Hematopoietic multipotent progenitor cell treated with erythropoietin and hydrocortisone succinate and interleukin-3 and kit ligand, for 15 days (in vitro differentiated cells): ENCODE measurements around the gene TARBP2.

Experiments
- DNase-seq: peaks from one replicate; pipeline ENCODE4 v3.0.0-alpha.2; 2015; ENCODE audit warnings: low spot score

TARBP2 gene

GRCh38 chr12:53500776-53501614 lies at the start of gene TARBP2:
TSS of gene TARBP2 (plus strand) at chr12:53501283. CDS start at chr12:53501409, 126 bp downstream.
- peak; percentile 99 for DNase-seq

- DNase-seq = peak; percentile 99
Measured at GRCh38 chr12:53451661-53452158, 49.4 kb upstream of the TARBP2 start, which contains the start of gene PCBP2. TSS of gene PCBP2 (plus strand) at chr12:53452102. CDS start at chr12:53454801, 2,699 bp downstream.

- DNase-seq = peak; percentile 81
Measured at GRCh38 chr12:53452159-53453077, 48.7 kb upstream of the TARBP2 start.

- DNase-seq = no peak
Measured at GRCh38 chr12:53453953-53454640, 47.0 kb upstream of the TARBP2 start.

GRCh38 chr12:53454707-53455106 lies 46.4 kb upstream of the TARBP2 start:
- DNase-seq = no peak

GRCh38 chr12:53456654-53457366 lies 44.3 kb upstream of the TARBP2 start:
- no peak for DNase-seq

GRCh38 chr12:53459097-53459496 lies 42.0 kb upstream of the TARBP2 start:
- DNase-seq = no peak

- DNase-seq = no peak
Measured at GRCh38 chr12:53461059-53461458, 40.0 kb upstream of the TARBP2 start.

- DNase-seq = no peak
Measured at GRCh38 chr12:53461591-53461990, 39.5 kb upstream of the TARBP2 start.

- no peak for DNase-seq
Measured at GRCh38 chr12:53462935-53463334, 38.1 kb upstream of the TARBP2 start.

GRCh38 chr12:53463802-53464560 lies 37.1 kb upstream of the TARBP2 start:
- no peak for DNase-seq

GRCh38 chr12:53464685-53465418 lies 36.2 kb upstream of the TARBP2 start:
- DNase-seq = no peak

- DNase-seq = no peak
Measured at GRCh38 chr12:53465679-53466078, 35.4 kb upstream of the TARBP2 start.

GRCh38 chr12:53466640-53467039 lies 34.4 kb upstream of the TARBP2 start:
- DNase-seq = no peak

GRCh38 chr12:53467082-53467481 lies 34.0 kb upstream of the TARBP2 start:
- DNase-seq = no peak

GRCh38 chr12:53467880-53468279 lies 33.2 kb upstream of the TARBP2 start:
- DNase-seq = no peak

- no peak for DNase-seq
Measured at GRCh38 chr12:53468282-53468681, 32.8 kb upstream of the TARBP2 start.

- DNase-seq = no peak
Measured at GRCh38 chr12:53472056-53472582, 29.0 kb upstream of the TARBP2 start.

- DNase-seq = no peak
Measured at GRCh38 chr12:53474077-53474476, 27.0 kb upstream of the TARBP2 start.

- no peak for DNase-seq
Measured at GRCh38 chr12:53474819-53475218, 26.3 kb upstream of the TARBP2 start.
